ENCODE data around the gene VPS13C.

The VPS13C gene

DNA sequence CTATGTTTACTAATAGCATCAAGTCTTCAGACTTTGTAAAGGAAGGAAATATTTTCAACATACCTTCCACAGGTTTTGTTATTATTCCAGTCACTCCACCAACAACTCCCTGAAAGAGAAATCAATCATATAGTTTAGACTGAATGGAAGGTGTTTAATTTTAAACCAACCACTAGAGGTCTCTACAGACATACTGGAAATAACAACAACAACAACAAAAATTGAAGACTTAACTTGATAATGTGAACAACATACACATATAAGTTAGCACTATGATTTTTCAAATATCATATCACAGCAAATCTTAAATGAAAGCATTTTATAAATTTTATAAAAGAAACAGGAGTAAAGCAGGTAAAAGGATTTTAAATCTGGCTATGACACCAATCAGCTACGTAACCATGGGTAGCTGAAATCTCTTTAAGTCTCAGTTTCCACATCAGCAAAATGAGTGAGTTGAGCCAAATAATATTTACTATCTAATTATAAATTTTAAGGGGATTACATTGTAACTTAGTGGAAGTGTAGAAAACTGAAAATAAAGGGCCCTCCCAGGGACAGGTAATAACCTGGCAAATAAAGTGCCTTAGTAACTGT is 188.2 kb downstream of the VPS13C start:
- H3K4me3 ChIP-seq (ENCODE audit: low read depth, low read length) = no peak overlapping the region
- peak; percentile 59 for TF ChIP-seq CTCF (conservative IDR thresholded peaks at IDR 0.05; ENCODE audit: low read depth, low read length)
- DNase-seq (ENCODE audit: low read depth) = peak; percentile 50

DNA sequence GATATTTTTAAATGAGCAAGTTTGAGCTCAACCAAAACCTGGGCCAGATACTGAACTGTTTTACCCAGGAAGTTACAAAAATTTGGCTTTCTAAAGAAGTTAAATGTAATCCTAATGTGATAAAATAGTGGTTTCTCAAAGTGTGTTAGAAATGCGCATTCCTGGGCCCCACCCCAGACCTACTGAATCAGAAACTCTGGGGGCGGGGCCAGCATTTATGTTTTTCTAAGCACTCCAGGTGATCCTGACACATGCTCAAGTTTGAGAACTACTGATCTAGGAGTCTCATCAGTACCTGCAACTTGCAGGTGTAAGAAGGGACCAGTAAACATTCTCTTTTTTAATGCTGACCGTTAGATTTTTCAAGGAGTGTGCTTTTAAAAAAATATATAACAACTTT is 190.6 kb downstream of the VPS13C start:
- no peak overlapping the region for H3K4me3 ChIP-seq (ENCODE audit: low read depth, low read length)
- no peak for TF ChIP-seq CTCF (conservative IDR thresholded peaks at IDR 0.05; ENCODE audit: low read depth, low read length)
- no peak for DNase-seq (ENCODE audit: low read depth)

- TF ChIP-seq CTCF (conservative IDR thresholded peaks at IDR 0.05; ENCODE audit: low read depth, low read length) = no peak
- no peak overlapping the region for H3K4me3 ChIP-seq (ENCODE audit: low read depth, low read length)
- no peak for DNase-seq (ENCODE audit: low read depth)
Observed at GRCh38 chr15:61861962-61862361, 198.3 kb downstream of the VPS13C start.

DNA sequence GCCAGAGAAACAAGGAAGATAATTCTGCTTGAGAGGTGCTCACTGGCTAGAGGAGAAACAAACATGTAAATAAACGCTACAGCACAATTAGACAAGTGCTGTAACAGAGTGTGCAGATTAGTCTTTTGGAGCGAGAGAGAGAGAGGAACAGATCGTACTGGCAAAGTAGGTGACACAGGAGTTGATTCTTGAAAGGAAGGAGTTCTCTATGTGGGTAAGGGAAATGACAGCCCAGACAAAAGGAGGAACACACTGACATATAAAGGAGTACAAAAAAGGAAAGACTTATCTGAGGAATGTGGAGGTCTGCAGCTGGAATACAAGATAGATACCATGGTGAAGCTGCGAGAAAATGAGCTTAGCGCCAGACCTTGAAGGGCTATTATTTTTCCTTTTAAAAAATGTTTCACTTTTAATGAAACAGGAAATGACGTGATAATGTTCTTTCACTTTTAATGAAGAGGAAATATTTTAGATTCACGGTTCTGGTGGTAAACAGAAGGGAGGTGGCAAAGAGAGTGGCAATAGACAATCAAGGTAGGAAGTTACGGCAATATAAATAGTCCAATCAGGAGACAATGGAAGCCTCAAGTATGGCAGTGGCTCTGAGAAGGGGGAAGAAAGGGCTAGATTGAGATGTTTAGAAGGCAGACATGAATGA is 202.9 kb downstream of the VPS13C start:
- no peak for TF ChIP-seq CTCF (conservative IDR thresholded peaks at IDR 0.05; ENCODE audit: low read depth, low read length)
- no peak for DNase-seq (ENCODE audit: low read depth)
- H3K4me3 ChIP-seq (ENCODE audit: low read depth, low read length) = no peak overlapping the region

- DNase-seq (ENCODE audit: low read depth) = no peak
- TF ChIP-seq CTCF (conservative IDR thresholded peaks at IDR 0.05; ENCODE audit: low read depth, low read length) = no peak
- H3K4me3 ChIP-seq (ENCODE audit: low read depth, low read length) = no peak overlapping the region
Observed at GRCh38 chr15:61856295-61856694, 204.0 kb downstream of the VPS13C start.

- no peak for TF ChIP-seq CTCF (conservative IDR thresholded peaks at IDR 0.05; ENCODE audit: low read depth, low read length)
- H3K4me3 ChIP-seq (ENCODE audit: low read depth, low read length) = no peak overlapping the region
- DNase-seq (ENCODE audit: low read depth) = no peak
Observed at GRCh38 chr15:61853195-61853594, 207.1 kb downstream of the VPS13C start.

GRCh38 chr15:61851955-61852354 is 208.3 kb downstream of the VPS13C start:
- TF ChIP-seq CTCF (conservative IDR thresholded peaks at IDR 0.05; ENCODE audit: low read depth, low read length) = no peak
- H3K4me3 ChIP-seq (ENCODE audit: low read depth, low read length) = no peak overlapping the region
- DNase-seq (ENCODE audit: low read depth) = no peak

Data from choroid plexus epithelial cell (primary cell).